ENCODE data around the gene RBFA. TPM values are rescaled to one million over a fixed set of nuclear protein-coding genes. Genes with fewer than 3 reads are reported as not detected.

Gene RBFA
- total RNA-seq, 1 experiment from 2014 or later, result 25.1 TPM

DNA sequence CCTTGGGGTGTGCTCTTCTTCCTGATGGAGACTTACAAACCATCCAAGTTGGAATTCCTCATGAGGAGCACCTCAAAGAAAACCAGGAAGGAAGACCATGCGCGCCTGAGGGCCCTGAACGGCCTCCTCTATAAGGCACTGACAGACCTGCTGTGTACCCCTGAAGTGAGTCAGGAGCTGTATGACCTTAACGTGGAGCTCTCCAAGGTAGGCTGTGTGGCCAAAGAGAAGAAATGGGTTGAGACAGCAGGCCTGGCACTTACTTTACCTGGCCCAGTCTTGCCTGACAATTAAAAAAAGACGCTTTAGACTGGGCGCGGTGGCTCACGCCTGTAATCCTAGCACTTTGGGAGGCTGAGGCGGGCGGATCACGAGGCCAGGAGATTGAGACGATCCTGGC, 3.1 kb downstream of the RBFA start:
- intact Hi-C loops (cut with micrococcal nuclease; ENCODE audit: unreplicated experiment), result no loop called here
- Histone ChIP-seq H2AFZ (no peak overlapping the region), H4K20me1 (ENCODE audit: insufficient read depth) (no peaks in the 10 kb centered on the region), H3K4me1 (replicated peaks; ENCODE audit: insufficient read depth) (peaks cover 19% of the 10 kb centered on the region), H3K9me2 (ENCODE audit: insufficient read depth) (no peaks in the 10 kb centered on the region), H3K4me2 (no peak overlapping the region), H3K27ac (no peak overlapping the region), H3K36me3 (ENCODE audit: low read depth) (0 out of 2 replicates have a peak, but pooled peaks cover 6% of the 10 kb centered on the region), H3F3A (ENCODE audit: insufficient read depth, low read depth) (no peaks in the 10 kb centered on the region), H3K9me3 (ENCODE audit: insufficient read depth, low read depth) (no peaks in the 10 kb centered on the region), H3K79me2 (ENCODE audit: low read depth) (peaks cover 28% of the 10 kb centered on the region), H3K4me3 (no peak overlapping the region), H3K27me3 (ENCODE audit: insufficient read depth, low read depth) (no peaks in the 10 kb centered on the region)
- ChIA-PET POLR2A (ENCODE audit: unreplicated experiment) (no interaction called here), CTCF (no interaction called here)
- no peak for DNase-seq
- no TSS peak for BruUV-seq (replicated peaks)
- TF ChIP-seq, protein P1, sequence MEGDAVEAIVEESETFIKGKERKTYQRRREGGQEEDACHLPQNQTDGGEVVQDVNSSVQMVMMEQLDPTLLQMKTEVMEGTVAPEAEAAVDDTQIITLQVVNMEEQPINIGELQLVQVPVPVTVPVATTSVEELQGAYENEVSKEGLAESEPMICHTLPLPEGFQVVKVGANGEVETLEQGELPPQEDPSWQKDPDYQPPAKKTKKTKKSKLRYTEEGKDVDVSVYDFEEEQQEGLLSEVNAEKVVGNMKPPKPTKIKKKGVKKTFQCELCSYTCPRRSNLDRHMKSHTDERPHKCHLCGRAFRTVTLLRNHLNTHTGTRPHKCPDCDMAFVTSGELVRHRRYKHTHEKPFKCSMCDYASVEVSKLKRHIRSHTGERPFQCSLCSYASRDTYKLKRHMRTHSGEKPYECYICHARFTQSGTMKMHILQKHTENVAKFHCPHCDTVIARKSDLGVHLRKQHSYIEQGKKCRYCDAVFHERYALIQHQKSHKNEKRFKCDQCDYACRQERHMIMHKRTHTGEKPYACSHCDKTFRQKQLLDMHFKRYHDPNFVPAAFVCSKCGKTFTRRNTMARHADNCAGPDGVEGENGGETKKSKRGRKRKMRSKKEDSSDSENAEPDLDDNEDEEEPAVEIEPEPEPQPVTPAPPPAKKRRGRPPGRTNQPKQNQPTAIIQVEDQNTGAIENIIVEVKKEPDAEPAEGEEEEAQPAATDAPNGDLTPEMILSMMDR (conservative IDR thresholded peaks at IDR 0.05), result no peak
- TF ChIP-seq EZH2 (IDR thresholded peaks at IDR 0.05; ENCODE audit: low read depth), result no peak

- TF ChIP-seq, protein P1 (conservative IDR thresholded peaks at IDR 0.05), result no peak
- no peak for TF ChIP-seq EZH2 (IDR thresholded peaks at IDR 0.05; ENCODE audit: low read depth)
- CTCF ChIA-PET, result no interaction called here
- no TSS peak for BruUV-seq (replicated peaks)
- Histone ChIP-seq H3F3A (ENCODE audit: insufficient read depth, low read depth) (no peaks in the 10 kb centered on the region), H3K27ac (no peak overlapping the region), H2AFZ (no peak overlapping the region), H4K20me1 (ENCODE audit: insufficient read depth) (no peaks in the 10 kb centered on the region), H3K4me1 (replicated peaks; ENCODE audit: insufficient read depth) (peaks cover 12% of the 10 kb centered on the region), H3K9me2 (ENCODE audit: insufficient read depth) (no peaks in the 10 kb centered on the region), H3K9me3 (ENCODE audit: insufficient read depth, low read depth) (no peaks in the 10 kb centered on the region), H3K4me2 (no peak overlapping the region), H3K4me3 (no peak overlapping the region), H3K27me3 (ENCODE audit: insufficient read depth, low read depth) (no peaks in the 10 kb centered on the region), H3K36me3 (ENCODE audit: low read depth) (peaks cover 10% of the 10 kb centered on the region; the same call in 1 of the 2 replicates), H3K79me2 (ENCODE audit: low read depth) (peaks cover 28% of the 10 kb centered on the region)
- POLR2A ChIA-PET (ENCODE audit: unreplicated experiment), result no interaction called here
- intact Hi-C loops (cut with micrococcal nuclease; ENCODE audit: unreplicated experiment), result no loop called here
- DNase-seq, result no peak
Observed at GRCh38 chr18:80037869-80038630, 3.8 kb downstream of the RBFA start.

- no TSS peak for BruUV-seq (replicated peaks)
- no peaks in the 10 kb centered on the region for H3K27me3 ChIP-seq (ENCODE audit: insufficient read depth, low read depth)
- TF ChIP-seq EZH2 (IDR thresholded peaks at IDR 0.05; ENCODE audit: low read depth), result no peak
- intact Hi-C loops (cut with micrococcal nuclease; ENCODE audit: unreplicated experiment), result no loop called here
- H3K9me2 ChIP-seq (ENCODE audit: insufficient read depth), result no peaks in the 10 kb centered on the region
- H3K4me3 ChIP-seq, result no peak overlapping the region
- no peaks in the 10 kb centered on the region for H4K20me1 ChIP-seq (ENCODE audit: insufficient read depth)
- H3K9me3 ChIP-seq (ENCODE audit: insufficient read depth, low read depth), result no peaks in the 10 kb centered on the region
- H3K4me1 ChIP-seq (replicated peaks; ENCODE audit: insufficient read depth), result peaks cover 8% of the 10 kb centered on the region
- peaks cover 14% of the 10 kb centered on the region; the same call in 1 of the 2 replicates for H3K36me3 ChIP-seq (ENCODE audit: low read depth)
- H3K27ac ChIP-seq, result no peak overlapping the region
- ChIA-PET CTCF (no interaction called here), POLR2A (ENCODE audit: unreplicated experiment) (no interaction called here)
- H3K4me2 ChIP-seq, result no peak overlapping the region
- no peaks in the 10 kb centered on the region for H3F3A ChIP-seq (ENCODE audit: insufficient read depth, low read depth)
- no peak for DNase-seq
- H2AFZ ChIP-seq, result no peak overlapping the region
- H3K79me2 ChIP-seq (ENCODE audit: low read depth), result peaks cover 18% of the 10 kb centered on the region
Observed at GRCh38 chr18:80040515-80040914, 6.3 kb downstream of the RBFA start.
